ENCODE measurements around the gene PBXIP1. TPM values are rescaled to one million over a fixed set of nuclear protein-coding genes. Genes with fewer than 3 reads are reported as not detected.

Gene PBXIP1, protein sequence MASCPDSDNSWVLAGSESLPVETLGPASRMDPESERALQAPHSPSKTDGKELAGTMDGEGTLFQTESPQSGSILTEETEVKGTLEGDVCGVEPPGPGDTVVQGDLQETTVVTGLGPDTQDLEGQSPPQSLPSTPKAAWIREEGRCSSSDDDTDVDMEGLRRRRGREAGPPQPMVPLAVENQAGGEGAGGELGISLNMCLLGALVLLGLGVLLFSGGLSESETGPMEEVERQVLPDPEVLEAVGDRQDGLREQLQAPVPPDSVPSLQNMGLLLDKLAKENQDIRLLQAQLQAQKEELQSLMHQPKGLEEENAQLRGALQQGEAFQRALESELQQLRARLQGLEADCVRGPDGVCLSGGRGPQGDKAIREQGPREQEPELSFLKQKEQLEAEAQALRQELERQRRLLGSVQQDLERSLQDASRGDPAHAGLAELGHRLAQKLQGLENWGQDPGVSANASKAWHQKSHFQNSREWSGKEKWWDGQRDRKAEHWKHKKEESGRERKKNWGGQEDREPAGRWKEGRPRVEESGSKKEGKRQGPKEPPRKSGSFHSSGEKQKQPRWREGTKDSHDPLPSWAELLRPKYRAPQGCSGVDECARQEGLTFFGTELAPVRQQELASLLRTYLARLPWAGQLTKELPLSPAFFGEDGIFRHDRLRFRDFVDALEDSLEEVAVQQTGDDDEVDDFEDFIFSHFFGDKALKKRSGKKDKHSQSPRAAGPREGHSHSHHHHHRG
- 100 to 1,000 TPM in 2 of 8 experiments, 10 to 100 TPM in 6; 12.4 to 156 (median 30.8) TPM for total RNA-seq

DNA sequence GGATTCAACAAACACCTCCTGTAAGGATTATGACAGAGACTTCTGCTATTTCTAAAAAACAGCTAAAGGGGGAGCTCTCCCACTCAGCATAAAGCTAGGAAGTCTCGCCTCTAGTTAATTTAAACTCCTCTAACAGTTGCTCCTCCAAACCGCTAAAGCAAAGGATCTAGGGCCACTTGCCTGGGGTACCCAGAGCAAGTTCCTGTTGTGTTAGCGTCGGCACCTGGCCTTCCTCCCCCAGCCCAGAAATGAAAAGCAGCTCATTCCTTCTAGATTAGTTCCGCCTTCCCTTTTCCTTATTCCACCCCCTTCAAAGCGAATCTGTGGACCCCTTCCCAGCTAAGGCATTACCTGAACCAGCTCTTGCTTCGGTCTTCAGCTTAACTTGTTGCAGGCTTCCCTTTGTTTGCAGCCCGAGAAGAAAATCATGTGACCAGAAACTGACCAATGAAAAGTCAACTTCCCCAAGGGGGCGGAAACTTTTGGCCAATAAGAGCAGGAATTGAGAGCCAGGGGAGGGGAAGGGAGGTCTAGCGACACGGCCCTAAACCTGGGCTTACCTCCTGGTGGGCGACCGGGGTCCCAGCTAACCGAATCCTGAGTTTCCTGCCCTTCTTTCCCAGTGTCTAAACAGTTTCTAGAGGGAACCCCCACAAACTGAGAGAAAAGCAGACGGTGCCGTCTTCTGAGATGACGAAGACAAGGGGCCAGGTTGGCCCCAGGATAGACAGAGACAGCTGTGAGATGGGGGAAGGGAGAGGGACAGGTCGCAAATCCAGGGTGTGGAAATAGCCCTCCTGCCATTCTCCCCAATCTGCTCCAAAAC lies at the start of gene PBXIP1:
TSS of gene PBXIP1 (minus strand) at position 382 of the 826 bp plus-strand sequence. CDS start 2,378 bp downstream, outside the sequence.
- peak; percentile 32 to 78 (median 64) for ATAC-seq (replicated peaks in 6 of 8)
- WGBS, 10 experiments = 0 to 5% (median 0%) methylated on average over 1 to 15 of the region's 18 CpGs
- H3K4me3 ChIP-seq = peak within 1 kb of the TSS; percentile 24 to 42 (median 34)
- peak within 1 kb of the TSS; percentile 39 to 43 for H3K27ac ChIP-seq
- in situ Hi-C loops (cut with MboI; ENCODE audit: low pct_unique_long_range_greater_than_20kb in 2 of 9, low sequenced_read_pairs in 9 of 9, unreplicated experiment in 9 of 9) = loop anchor here in 2 of 9 experiments (25.0 kb wide), 1 partner anchor 106 kb away; the partner anchor contains the start of genes ADAM15 (in 2 of the 2) and EFNA4 (in 2 of the 2)
- peaks cover 32 to 36% of the 10 kb centered on the region in 2 donors for H3K4me1 ChIP-seq (replicated peaks in 1 of 2)

DNA sequence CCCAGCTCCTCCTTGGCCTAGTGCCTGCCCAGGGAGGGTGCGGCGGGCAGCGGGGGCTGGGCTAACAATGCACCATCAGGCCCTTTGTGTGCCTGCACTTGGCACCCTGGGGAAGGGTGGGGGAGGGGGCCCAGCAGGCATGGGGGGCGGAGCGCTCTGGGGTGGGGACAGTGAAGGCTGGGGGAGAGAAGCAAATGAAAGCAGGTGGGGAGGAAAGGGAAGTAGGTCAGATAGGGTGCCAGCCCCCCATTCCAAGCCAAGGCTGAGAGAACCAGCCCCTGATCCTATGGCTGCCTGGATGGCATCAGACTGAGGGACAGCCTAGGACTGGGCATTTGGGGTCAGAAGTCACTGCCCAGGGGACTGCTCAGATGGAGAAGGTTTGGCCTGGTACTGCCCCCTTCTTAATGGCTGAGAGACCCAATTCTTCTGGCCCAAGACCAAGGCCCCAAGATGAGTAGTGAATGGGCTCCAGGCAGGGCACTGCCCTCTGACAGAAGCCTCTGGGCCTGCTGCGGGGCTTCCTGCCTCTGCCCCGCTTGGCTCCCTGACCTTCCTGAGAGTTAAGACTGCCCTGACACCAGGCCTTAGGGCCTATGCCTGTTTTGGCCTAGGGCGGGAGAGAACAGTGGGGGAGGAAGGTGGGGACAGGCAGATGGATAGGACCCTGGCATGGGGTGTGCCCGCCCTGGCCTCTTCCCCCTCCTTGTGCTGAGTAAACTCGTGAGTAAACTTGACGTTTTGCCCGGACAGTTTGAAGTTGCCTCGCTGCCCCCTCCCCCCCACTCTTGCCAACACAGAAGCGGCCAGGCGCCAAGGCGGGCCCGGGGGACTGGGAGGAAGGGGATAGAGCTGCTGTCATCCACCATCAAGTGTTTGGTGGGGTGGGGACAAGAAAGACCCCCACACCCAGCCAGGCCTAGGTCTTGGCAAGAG lies 49.4 kb upstream of the PBXIP1 start:
- no peak for ATAC-seq (replicated peaks in 6 of 8)
- 79 to 100% (median 98%) methylated on average over 1 to 8 of the region's 17 CpGs; no CpG with 5 or more reads in 6 of the 10 experiments for WGBS, 10 experiments
- peak overlapping the region; percentile 91 to 93 for H3K27ac ChIP-seq
- peak overlapping the region in 3 of 5 donors; percentile 49 to 70 (median 54) for H3K4me3 ChIP-seq
- peaks cover 19 to 22% of the 10 kb centered on the region in 2 donors for H3K4me1 ChIP-seq (replicated peaks in 1 of 2)
- in situ Hi-C loops (cut with MboI; ENCODE audit: low pct_unique_long_range_greater_than_20kb in 2 of 9, low sequenced_read_pairs in 9 of 9, unreplicated experiment in 9 of 9) = no loop called here

DNA sequence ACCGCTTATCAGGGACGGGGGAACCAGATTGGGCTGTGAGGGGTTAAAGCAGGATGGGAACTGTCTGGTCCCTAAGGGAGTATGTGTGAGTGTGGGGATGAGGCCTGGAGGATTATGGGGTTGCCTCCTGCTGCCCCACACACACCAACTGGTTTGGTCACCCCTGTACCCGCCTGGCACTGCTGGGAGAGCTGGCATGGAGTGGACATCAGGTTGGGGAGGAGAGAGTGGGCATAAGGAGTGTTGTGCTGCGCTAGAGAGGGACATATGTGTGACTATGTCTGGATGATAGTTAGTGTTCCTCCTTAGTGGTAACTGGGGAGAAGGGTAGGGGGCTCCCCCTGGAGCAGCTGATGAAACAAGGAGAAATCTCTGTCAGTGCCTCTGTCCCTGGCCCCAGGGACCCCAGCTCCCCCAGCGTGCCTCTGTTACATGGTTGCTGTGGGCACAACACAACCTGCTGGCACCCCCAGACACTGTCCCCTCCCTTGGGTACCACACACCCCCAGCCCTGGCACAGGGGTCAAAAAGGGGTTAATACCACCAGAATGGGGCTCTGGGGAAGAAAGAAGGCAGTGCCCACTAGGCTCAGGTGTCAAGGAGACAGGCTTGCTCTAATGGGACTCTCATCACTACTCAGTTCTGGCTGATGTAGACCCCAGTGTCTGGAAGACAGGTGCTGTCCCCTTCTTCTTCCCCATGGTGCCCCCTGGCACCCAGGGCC lies 48.6 kb upstream of the PBXIP1 start:
- in situ Hi-C loops (cut with MboI; ENCODE audit: low pct_unique_long_range_greater_than_20kb in 2 of 9, low sequenced_read_pairs in 9 of 9, unreplicated experiment in 9 of 9) = no loop called here
- ATAC-seq (replicated peaks in 6 of 8) = peak in 3 of 8 experiments; percentile 1 to 28 (median 20)
- peak overlapping the region; percentile 91 to 93 for H3K27ac ChIP-seq
- peak overlapping the region; percentile 44 to 70 (median 54) for H3K4me3 ChIP-seq
- WGBS, 10 experiments = 0 to 100% (median 47%) methylated on average over 1 to 4 of the region's 5 CpGs; no CpG with 5 or more reads in 5 of the 10 experiments
- peaks cover 19 to 30% of the 10 kb centered on the region in 2 donors for H3K4me1 ChIP-seq (replicated peaks in 1 of 2)

DNA sequence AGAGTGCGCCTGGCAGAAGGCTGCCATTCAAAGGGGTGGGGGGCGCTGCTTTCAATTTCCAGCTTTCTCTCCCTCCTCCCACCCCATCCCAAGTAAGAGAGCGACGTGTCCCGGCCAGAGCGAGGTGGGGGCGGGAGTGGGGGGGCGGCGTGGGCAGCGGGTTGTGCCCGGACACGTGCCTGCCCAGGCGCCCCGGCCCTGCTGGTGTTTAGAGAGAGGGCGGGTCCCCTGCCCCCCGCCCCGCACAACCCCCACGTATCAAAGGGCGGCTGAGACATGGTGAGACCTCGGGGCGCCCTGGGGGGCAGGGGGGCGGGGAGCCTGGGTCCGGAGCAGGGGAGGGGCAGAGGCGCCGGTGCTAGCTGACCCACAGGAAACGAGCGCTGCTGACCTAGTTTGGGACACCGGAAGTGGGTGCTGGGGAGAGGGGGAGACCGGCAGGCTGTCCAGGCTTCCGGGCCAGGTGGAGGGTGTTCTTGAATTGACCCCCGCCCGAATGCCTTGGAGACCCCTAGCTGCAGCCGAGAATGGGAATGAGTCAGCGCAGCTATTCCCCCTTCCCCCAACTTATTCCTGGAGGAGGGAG lies 48.0 kb upstream of the PBXIP1 start:
- in situ Hi-C loops (cut with MboI; ENCODE audit: low pct_unique_long_range_greater_than_20kb in 2 of 9, low sequenced_read_pairs in 9 of 9, unreplicated experiment in 9 of 9) = no loop called here
- Histone ChIP-seq H3K4me3 (peak overlapping the region; percentile 44 to 70 (median 54)), H3K27ac (peak overlapping the region; percentile 91 to 93), H3K4me1 (replicated peaks in 1 of 2) (peaks cover 20 to 29% of the 10 kb centered on the region in 2 donors)
- WGBS, 10 experiments = 0 to 2% methylated on average over 5 to 8 of the region's 34 CpGs; no CpG with 5 or more reads in 8 of the 10 experiments
- peak in 7 of 8 experiments; percentile 0 to 21 (median 6) for ATAC-seq (replicated peaks in 6 of 8)

DNA sequence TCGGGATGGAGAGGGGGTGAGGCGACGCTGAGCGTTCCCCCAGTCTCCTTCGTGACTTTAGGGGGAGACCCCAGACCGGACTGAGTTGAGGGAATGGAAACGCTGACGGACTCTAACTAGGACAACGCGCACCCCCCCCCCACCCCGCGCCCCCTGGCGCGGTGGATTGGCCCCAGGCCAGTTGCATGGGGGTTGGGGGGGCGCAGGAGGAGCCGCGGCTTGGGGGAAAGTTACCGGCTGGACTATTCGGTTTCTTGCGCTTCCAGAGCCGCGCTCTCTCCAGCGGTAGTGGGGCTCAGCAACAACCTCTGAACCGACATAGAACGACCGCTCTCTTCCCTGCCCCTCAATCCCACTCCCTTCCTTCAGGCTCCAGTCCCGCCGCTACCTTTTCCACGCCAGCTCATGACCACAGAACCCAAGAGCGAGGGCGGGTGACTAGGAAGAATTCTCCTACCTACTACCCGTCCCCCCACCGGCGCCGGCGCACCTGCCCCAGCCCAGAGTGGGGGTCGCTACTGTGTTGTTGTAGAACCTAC lies 47.4 kb upstream of the PBXIP1 start:
- no peak for ATAC-seq (replicated peaks in 6 of 8)
- Histone ChIP-seq H3K4me3 (peak overlapping the region; percentile 44 to 70 (median 54)), H3K27ac (peak overlapping the region; percentile 91 to 93), H3K4me1 (replicated peaks in 1 of 2) (peaks cover 19 to 26% of the 10 kb centered on the region in 2 donors)
- 0 to 3% (median 0%) methylated on average over 1 to 9 of the region's 37 CpGs; no CpG with 5 or more reads in 7 of the 10 experiments for WGBS, 10 experiments
- in situ Hi-C loops (cut with MboI; ENCODE audit: low pct_unique_long_range_greater_than_20kb in 2 of 9, low sequenced_read_pairs in 9 of 9, unreplicated experiment in 9 of 9) = no loop called here

DNA sequence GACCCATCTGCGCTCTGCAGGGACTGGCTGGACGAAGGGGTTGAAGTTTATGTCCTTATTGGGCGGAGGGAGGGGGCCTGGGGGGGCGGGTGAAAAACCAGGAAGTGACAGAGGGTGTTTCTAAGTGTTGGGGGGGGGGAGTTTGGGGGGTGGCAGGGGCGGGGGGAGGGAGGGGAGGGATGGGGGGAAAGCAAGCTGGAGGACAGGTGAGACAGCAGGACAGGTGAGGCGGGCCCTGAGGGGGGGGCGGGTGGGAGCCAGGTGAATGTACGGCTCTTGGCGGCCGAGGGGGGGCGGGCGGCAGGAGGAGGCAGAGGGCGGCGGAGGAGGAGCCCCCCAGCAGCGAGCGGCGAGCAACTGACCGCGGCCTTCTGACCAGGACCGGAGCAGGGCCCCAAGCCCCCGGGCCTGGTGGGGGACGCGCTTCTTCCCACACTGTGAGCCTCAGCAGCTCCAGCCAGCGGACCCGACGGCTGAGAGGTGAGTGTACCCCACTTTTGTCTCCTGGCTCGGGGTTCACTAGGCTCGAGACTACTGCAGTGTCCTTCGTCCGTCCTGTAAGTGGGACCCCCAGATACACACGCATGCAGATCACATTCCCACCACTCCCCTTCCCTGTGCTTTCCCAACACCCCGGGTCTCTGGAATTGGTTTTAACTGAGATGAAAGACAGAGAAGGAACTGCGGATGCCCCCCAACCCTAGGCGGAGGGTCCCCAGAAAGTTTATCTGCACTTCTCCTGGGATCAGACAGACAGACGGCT lies 46.7 kb upstream of the PBXIP1 start, which contains the start of gene ZBTB7B:
TSS of gene ZBTB7B (plus strand) at position 339 of the 763 bp plus-strand sequence. CDS start 11,859 bp downstream, outside the sequence.
- ATAC-seq (replicated peaks in 6 of 8) = peak in 4 of 8 experiments; percentile 0 to 6 (median 3)
- H3K4me1 ChIP-seq (replicated peaks in 1 of 2) = peaks cover 16 to 24% of the 10 kb centered on the region in 2 donors
- 0 to 6% (median 4%) methylated on average over 1 to 11 of the region's 35 CpGs; no CpG with 5 or more reads in 6 of the 10 experiments for WGBS, 10 experiments
- H3K4me3 ChIP-seq = peak within 1 kb of the TSS; percentile 49 to 74 (median 56)
- H3K27ac ChIP-seq = peak within 1 kb of the TSS; percentile 91 to 93
- in situ Hi-C loops (cut with MboI; ENCODE audit: low pct_unique_long_range_greater_than_20kb in 2 of 9, low sequenced_read_pairs in 9 of 9, unreplicated experiment in 9 of 9) = no loop called here

DNA sequence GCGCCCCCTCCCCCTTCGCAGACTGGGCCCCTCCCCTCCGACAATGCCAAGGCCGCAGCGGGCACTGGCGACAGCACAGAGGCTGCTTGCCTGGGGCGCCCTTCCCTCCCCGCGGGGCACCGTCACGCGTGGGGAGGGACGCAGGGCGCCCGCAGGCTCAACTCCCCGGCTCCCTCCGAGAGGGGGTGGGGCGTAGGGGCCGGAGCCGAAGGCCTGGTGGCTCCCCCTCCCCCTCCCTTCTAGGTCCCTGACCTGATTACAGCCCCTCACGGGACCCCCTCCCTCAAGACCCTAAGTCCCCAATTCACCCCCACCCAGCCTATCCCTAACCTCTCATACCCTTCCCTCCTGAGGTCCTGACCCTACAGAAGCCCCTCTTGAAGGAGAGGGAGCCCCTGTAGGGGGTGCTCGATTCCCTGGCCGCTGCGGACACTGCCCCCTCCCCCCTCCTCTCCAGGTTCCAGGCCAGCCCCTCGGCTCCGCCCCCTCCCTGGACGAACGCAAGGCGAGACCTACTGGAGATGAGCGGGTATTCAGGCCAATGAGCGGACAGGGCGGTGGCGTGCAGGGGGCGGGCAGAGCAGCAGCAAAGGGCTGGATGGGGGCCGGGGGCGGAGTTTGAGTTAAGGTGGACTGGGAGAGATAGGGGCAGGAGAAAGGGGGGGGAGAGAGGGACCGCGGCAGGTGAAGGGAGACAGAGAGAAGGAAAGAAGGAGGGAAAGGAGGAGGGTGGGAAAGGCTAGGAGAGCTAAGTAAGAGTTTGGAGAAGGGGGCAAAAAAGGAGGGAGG lies 46.0 kb upstream of the PBXIP1 start:
- in situ Hi-C loops (cut with MboI; ENCODE audit: low pct_unique_long_range_greater_than_20kb in 2 of 9, low sequenced_read_pairs in 9 of 9, unreplicated experiment in 9 of 9) = no loop called here
- peaks cover 16 to 24% of the 10 kb centered on the region in 2 donors for H3K4me1 ChIP-seq (replicated peaks in 1 of 2)
- peak overlapping the region; percentile 86 to 87 for H3K27ac ChIP-seq
- 0% methylated on average over 5 of the region's 38 CpGs; no CpG with 5 or more reads in 9 of the 10 experiments for WGBS, 10 experiments
- peak overlapping the region; percentile 49 to 74 (median 56) for H3K4me3 ChIP-seq
- peak; percentile 65 to 76 (median 68) for ATAC-seq (replicated peaks in 6 of 8)

DNA sequence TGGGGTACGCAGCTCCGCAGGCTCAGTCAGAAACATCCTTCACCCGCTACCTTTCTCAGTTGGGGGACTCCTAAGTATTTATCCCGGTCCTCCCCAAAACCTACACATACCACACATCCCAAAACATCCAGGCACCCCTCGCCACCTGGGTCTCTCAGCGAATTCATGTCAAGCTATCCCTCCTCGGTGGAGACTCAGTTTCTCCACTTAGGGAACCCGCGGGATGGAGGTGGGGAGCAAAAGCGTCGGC lies 45.5 kb upstream of the PBXIP1 start:
- in situ Hi-C loops (cut with MboI; ENCODE audit: low pct_unique_long_range_greater_than_20kb in 2 of 9, low sequenced_read_pairs in 9 of 9, unreplicated experiment in 9 of 9) = no loop called here
- WGBS, 10 experiments = 0% methylated on average over 2 of the region's 11 CpGs; no CpG with 5 or more reads in 8 of the 10 experiments
- Histone ChIP-seq H3K4me1 (replicated peaks in 1 of 2) (peaks cover 16 to 24% of the 10 kb centered on the region in 2 donors), H3K4me3 (peak overlapping the region; percentile 49 to 74 (median 56)), H3K27ac (peak overlapping the region; percentile 86 to 87)
- ATAC-seq (replicated peaks in 6 of 8) = peak in 1 of 8 experiments; percentile 6

DNA sequence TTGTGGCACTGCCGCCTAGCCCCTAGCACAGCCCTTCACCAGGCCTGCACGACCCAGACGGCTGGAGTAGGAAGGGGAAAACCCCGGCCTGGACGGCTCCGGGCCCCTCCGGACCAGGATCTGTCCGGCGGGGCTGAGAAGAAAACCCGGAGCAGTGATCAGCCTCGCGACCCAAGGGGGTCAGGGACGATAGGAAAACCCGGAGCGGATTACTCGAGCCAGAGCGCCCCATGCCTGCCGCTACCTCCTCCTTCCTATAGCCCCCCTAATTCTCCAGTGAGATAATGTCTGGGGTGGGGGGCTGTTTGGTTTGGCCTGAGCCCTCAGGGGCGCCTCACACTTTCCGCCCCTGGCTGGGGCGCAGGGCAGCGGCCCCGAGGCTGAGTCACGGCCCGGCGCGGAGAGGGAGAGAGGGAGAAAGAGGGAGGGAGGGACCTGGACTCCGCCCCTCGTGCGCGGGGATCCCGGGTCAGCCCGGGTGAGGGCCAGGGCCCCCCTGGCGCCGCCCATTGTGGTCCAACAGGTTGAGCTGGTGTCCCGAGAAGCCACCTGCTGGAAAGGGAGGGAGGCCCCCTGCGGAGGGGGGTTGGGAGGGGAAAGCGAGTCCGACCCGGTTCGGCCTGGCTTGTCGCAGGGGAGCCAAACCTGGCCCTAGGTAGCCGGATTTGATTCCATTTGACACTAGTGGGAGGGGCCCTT lies 45.0 kb upstream of the PBXIP1 start:
- 0% methylated on average over 3 to 13 of the region's 43 CpGs; no CpG with 5 or more reads in 6 of the 10 experiments for WGBS, 10 experiments

More for the DNA sequence above, 45.0 kb upstream of the PBXIP1 start:
- H3K4me3 ChIP-seq = peak overlapping the region; percentile 49 to 74 (median 56)
- peaks cover 16 to 24% of the 10 kb centered on the region in 2 donors for H3K4me1 ChIP-seq (replicated peaks in 1 of 2)
- ATAC-seq (replicated peaks in 6 of 8) = peak; percentile 41 to 62 (median 56)
- H3K27ac ChIP-seq = peak overlapping the region; percentile 86 to 87
- in situ Hi-C loops (cut with MboI; ENCODE audit: low pct_unique_long_range_greater_than_20kb in 2 of 9, low sequenced_read_pairs in 9 of 9, unreplicated experiment in 9 of 9) = no loop called here
